Measurements from ENCODE around the gene STARD10.

Gene STARD10

DNA sequence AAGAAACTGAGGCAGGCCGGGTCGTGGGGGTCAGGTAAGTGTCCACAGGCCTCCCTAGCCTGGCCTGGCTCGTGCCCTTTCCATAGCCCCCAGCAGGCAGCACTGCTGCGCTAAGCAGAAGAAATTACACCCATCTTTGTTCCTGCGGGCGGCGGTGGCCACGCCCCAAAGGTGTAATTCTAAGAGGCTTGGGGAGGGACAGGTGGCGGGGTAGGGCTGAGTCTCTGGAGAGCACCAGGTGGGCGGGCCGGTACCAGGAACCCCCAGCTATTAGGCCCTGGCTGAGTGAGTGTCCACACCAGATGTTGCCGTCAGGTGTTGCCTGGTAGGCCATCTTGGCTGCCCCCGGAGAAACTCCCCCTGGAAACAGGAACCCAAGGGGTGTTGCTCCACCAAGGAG lies 29.3 kb downstream of the STARD10 start:
- TF ChIP-seq, protein P1, sequence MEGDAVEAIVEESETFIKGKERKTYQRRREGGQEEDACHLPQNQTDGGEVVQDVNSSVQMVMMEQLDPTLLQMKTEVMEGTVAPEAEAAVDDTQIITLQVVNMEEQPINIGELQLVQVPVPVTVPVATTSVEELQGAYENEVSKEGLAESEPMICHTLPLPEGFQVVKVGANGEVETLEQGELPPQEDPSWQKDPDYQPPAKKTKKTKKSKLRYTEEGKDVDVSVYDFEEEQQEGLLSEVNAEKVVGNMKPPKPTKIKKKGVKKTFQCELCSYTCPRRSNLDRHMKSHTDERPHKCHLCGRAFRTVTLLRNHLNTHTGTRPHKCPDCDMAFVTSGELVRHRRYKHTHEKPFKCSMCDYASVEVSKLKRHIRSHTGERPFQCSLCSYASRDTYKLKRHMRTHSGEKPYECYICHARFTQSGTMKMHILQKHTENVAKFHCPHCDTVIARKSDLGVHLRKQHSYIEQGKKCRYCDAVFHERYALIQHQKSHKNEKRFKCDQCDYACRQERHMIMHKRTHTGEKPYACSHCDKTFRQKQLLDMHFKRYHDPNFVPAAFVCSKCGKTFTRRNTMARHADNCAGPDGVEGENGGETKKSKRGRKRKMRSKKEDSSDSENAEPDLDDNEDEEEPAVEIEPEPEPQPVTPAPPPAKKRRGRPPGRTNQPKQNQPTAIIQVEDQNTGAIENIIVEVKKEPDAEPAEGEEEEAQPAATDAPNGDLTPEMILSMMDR (IDR thresholded peaks at IDR 0.05; ENCODE audit: low read depth, low read length): no peak

DNA sequence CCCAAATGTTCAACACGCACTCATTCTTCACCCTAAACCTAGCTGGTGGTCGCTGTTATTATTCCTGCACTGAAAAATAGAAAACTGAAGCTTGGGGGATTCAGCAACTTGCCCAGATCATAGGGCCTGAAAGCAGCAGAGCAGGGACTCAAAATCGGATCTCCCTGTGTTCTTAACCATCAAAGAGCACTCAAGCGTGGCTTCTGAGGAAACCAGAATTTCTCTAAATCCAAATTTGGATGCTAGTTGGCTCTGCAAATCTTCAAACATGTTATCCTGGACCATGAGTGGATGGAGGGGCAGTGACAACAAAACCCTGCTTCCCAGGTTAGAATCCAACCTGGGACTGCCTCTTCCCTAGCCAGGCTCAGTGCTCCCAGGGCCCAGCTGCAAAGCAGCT lies 30.0 kb downstream of the STARD10 start:
- TF ChIP-seq, protein P1 (IDR thresholded peaks at IDR 0.05; ENCODE audit: low read depth, low read length): no peak

More for the DNA sequence above, 29.3 kb downstream of the STARD10 start:
- H3K4me3 ChIP-seq (ENCODE audit: low read depth, low read length): no peak overlapping the region

DNA sequence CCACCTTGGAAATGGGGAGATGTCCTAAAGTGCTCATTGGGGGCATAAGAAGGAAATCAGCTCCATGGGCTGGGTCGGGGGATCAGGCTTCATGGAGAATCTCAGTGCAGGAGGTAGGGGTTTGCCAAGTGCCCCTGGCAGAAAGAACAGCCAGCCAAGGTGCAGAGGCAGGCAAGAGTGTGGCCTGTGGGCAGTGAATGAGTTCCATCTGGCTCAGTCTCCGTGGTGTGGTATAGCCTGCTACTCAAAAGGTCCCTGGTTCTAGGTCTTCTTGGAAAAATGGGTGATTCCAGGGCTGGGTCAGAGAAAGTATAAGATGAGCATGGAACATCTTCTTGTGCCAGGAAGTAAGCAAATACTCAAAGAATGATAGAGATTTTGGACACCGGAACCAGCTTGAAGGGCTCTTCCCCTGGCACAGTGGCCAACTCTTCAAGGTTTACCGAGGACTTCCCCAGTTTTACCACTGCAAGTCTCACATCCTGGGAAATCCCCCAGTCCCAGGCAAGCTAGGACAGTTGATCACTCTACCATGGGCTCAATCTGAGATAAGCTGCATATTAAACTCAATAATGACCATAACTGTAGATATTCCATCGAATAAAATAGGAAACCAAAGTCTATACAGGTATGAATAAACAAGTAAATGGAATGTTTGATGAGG lies 31.1 kb downstream of the STARD10 start:
- H3K4me3 ChIP-seq (ENCODE audit: low read depth, low read length): no peak overlapping the region
- TF ChIP-seq, protein P1 (IDR thresholded peaks at IDR 0.05; ENCODE audit: low read depth, low read length): no peak

More for the DNA sequence above, 30.0 kb downstream of the STARD10 start:
- H3K4me3 ChIP-seq (ENCODE audit: low read depth, low read length): no peak overlapping the region

DNA sequence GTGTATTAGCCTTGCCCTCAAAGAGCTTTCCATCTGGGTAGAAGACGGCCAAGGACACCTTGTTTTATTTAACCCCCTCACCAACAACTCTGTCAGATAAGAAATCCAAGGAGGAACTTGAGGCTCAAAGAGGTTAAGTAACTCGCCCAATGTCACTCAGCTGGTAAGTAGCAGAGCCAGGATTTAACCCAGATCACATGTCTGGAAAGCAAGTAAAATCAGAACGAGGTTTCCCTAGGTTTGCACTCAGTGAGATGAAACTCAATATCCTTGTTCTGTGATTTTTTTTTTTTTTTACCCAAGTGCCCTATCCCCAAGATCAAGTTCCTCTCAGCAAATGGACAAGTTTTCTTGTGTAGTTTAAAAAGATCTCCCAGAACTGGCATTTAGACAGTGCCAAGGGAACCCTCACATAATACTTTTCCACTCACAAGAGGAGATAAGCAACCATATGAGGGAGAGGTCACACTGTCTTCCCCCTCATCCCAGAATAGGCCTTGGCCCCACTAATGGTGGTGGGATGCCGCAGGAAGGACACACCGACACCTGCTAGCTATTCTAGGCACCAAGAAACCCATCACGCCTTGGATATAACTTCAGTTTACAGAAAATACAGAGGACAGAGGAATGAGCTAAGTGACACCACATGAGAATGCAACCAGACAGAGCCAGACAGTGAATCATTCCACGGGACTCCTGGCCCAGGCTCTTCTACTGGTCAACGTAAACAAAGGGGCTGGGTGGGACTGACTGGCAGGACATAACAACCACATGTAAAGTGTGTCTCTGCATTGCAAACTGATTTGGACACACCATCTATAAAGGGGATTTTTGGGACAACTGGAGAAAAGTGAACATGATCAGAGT lies 33.1 kb downstream of the STARD10 start:
- TF ChIP-seq, protein P1 (IDR thresholded peaks at IDR 0.05; ENCODE audit: low read depth, low read length): no peak
- H3K4me3 ChIP-seq (ENCODE audit: low read depth, low read length): no peak overlapping the region

DNA sequence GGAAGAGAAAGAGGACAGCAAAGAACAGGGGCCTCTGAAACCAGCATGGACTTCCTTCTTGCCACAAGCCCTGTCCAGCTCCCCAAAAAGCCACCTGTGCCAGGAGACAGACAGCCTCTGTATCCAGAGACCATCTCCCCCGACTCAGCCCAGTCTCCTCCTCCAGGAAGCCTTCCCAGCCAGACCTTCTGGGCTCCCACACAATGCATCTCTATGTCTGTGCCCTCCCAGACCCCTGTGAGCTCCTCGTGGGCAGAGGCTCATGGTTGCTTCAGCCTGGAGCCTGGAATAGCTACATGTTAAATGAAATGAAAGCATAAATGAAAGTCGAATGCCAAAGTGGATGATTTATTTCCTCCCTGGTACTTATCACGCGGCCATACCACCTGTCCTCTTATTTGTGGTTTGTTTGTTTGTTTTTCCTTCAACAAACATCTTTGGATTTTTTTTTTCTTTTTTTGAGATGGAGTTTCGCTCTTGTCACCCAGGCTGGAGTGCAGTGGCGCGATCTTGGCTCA lies 34.3 kb downstream of the STARD10 start:
- TF ChIP-seq, protein P1 (IDR thresholded peaks at IDR 0.05; ENCODE audit: low read depth, low read length): no peak
- H3K4me3 ChIP-seq (ENCODE audit: low read depth, low read length): no peak overlapping the region

DNA sequence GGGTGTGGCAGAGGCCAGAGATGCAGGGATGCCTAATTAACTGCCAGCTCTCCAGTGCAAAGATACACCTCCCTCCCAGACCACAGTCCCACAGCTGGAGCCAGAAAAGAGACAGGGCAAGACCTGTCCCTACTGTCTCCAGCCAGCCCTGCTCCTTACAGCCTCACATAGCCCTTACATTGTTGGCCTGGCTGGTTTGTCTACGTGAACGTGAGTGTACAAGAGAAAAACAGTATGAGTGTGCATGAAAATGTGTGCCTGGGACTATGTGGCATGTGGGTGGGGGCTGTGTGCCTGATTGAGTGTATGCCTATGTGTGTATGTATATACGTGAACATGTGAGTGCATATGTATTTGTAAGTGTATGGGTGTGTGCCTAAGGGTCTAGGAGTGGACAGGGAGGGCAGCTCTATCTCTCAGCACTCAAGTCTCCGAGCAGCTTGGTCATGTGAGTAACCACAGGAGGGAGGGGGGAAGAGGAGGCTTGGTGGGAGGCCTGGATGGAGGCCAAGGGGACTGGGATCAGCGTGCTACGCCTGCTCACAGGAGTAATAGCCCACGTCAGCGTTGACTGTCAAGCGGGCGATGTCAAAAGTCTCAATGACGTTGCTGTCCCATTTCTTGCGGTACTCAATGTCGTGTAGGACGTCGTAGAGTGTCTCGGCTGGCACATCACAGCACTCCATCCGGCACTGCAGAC lies 35.0 kb downstream of the STARD10 start:
- TF ChIP-seq, protein P1 (IDR thresholded peaks at IDR 0.05; ENCODE audit: low read depth, low read length): no peak
- no peak overlapping the region for H3K4me3 ChIP-seq (ENCODE audit: low read depth, low read length)

All from WI38 (cell line).